Endothelial cell of umbilical vein (primary cell): ENCODE measurements around the gene KAZALD1. TPM values are rescaled to one million over a fixed set of nuclear protein-coding genes. Genes with fewer than 3 reads are reported as not detected.

Experiments used
- BruUV-seq: library from RNA; stranded (reverse); fragments of 400-500 nt; replicated peaks from 2 replicates; lab custom pipeline; 2021; lab: Mats Ljungman, UMichigan
- CTCF ChIA-PET: fragments of 300-600, 350-600 bp; sonication (Branson Sonifier 250); formaldehyde crosslinking; loops from one replicate; lab custom pipeline; 2021; ENCODE audit warnings: antibody characterized with exemption, inconsistent platforms; lab: Charles Lee
- POLR2A ChIA-PET: fragments of 300-600, 350-600 bp; sonication (Branson Sonifier 250); formaldehyde crosslinking; loops from one replicate; lab custom pipeline; 2021; ENCODE audit warnings: antibody characterized with exemption, inconsistent platforms; lab: Charles Lee
- DNase-seq: peaks from one replicate; pipeline ENCODE4 v3.0.0-alpha.2; 2011; ENCODE audit warnings: low read depth, low spot score
- FAIRE-seq: peaks from 2 replicates; lab custom pipeline; 2011; peaks lifted over from hg19 to GRCh38; lab: Jason Lieb, UNC
- H2AFZ ChIP-seq: 2 replicates; pipeline ENCODE4 v1.6.0; 2012; ENCODE audit warnings: low read depth, low read length, control low read depth, inconsistent platforms
- H3K27ac ChIP-seq: 2 replicates; pipeline ENCODE4 v1.5.1; 2011; ENCODE audit warnings: low read depth, mild to moderate bottlenecking, control low read depth, low read length, moderate library complexity; ENCODE audit not compliant: insufficient read depth
- H3K27me3 ChIP-seq, 2 experiments: 2 replicates each; pipeline versions ENCODE4 v1.6.0 to v1.6.1; 2011; ENCODE audit warnings: low read length in 2 of 2, mixed read lengths in 1 of 2; ENCODE audit not compliant: control insufficient read depth in 2 of 2, insufficient read depth in 2 of 2
- H3K36me3 ChIP-seq, 2 experiments: 2 replicates in 1 of 2; 3 replicates in 1 of 2; pipeline ENCODE4 v1.5.1; 2011; ENCODE audit warnings: low read length in 2 of 2, mild to moderate bottlenecking in 1 of 2, moderate library complexity in 1 of 2; ENCODE audit not compliant: control insufficient read depth in 2 of 2, insufficient read depth in 2 of 2; ENCODE audit errors: extremely low read depth in 1 of 2
- H3K4me1 ChIP-seq: 3 replicates; pipeline ENCODE4 v1.5.1; 2011; ENCODE audit warnings: mild to moderate bottlenecking, low read length; ENCODE audit not compliant: control insufficient read depth, insufficient read depth; ENCODE audit errors: extremely low read depth
- H3K4me2 ChIP-seq: 2 replicates; pipeline ENCODE4 v1.6.1; 2011; ENCODE audit warnings: low read length, control low read depth, mixed read lengths; ENCODE audit not compliant: insufficient read depth
- H3K4me3 ChIP-seq, 3 experiments: fragments of 200-600 bp in 1 of 3; sonication (generic), shearing (Covaris generic) in 1 of 3; replicated peaks in 1 of 3; 2 replicates each; pipeline ENCODE4 v1.5.1; 2011 to 2016; ENCODE audit warnings: control low read depth in 3 of 3, low read length in 3 of 3, mild to moderate bottlenecking in 2 of 3, inconsistent platforms in 1 of 3, low read depth in 1 of 3, moderate library complexity in 1 of 3; ENCODE audit not compliant: insufficient read depth in 1 of 3
- H3K79me2 ChIP-seq: 2 replicates; pipeline ENCODE4 v1.6.0; 2012; ENCODE audit warnings: low read length, inconsistent platforms; ENCODE audit not compliant: control insufficient read depth, insufficient read depth
- H3K9ac ChIP-seq: replicated peaks from 2 replicates; pipeline ENCODE3; 2011; ENCODE audit warnings: low read length, control low read depth; ENCODE audit not compliant: insufficient read depth; ENCODE audit errors: extremely low read depth
- H3K9me1 ChIP-seq: replicated peaks from 3 replicates; pipeline ENCODE4 v1.6.0; 2011; ENCODE audit warnings: mild to moderate bottlenecking, low read length; ENCODE audit not compliant: control insufficient read depth, insufficient read depth; ENCODE audit errors: extremely low read depth
- H3K9me3 ChIP-seq: replicated peaks from 2 replicates; pipeline ENCODE4 v1.5.1; 2012; ENCODE audit warnings: low read length, inconsistent platforms; ENCODE audit not compliant: control insufficient read depth, insufficient read depth
- H4K20me1 ChIP-seq: replicated peaks from 2 replicates; pipeline ENCODE3; 2011; ENCODE audit warnings: mild to moderate bottlenecking, low read length; ENCODE audit not compliant: control insufficient read depth, insufficient read depth; ENCODE audit errors: extremely low read depth
- EZH2 ChIP-seq: IDR thresholded peaks from 2 replicates; pipeline ENCODE4 v1.6.1; 2012; ENCODE audit warnings: borderline replicate concordance, low read depth, mild to moderate bottlenecking, moderate library complexity, low read length, inconsistent platforms; ENCODE audit not compliant: severe bottlenecking
- FOS ChIP-seq: IDR thresholded peaks from 2 replicates; pipeline ENCODE4 v1.6.1; 2011; ENCODE audit warnings: mild to moderate bottlenecking, low read length, moderate library complexity, borderline replicate concordance; ENCODE audit not compliant: insufficient read depth
- GATA2 ChIP-seq: IDR thresholded peaks from 2 replicates; pipeline ENCODE4 v1.7.0; 2011; ENCODE audit warnings: low read depth, mild to moderate bottlenecking, moderate library complexity, mixed read lengths, low read length; ENCODE audit not compliant: insufficient read length, insufficient read depth
- JUN ChIP-seq: IDR thresholded peaks from 2 replicates; pipeline ENCODE4 v1.6.1; 2011; ENCODE audit warnings: borderline replicate concordance, low read depth; ENCODE audit not compliant: insufficient read length, insufficient read depth
- MYC ChIP-seq: IDR thresholded peaks from one replicate; pipeline ENCODE4 v1.6.1; 2011; ENCODE audit warnings: mild to moderate bottlenecking, low read depth, low read length
- POLR2A ChIP-seq: IDR thresholded peaks from 2 replicates; pipeline ENCODE4 v1.6.1; 2012; ENCODE audit warnings: low read depth, mild to moderate bottlenecking, control low read depth, low read length
- POLR2AphosphoS5 ChIP-seq: IDR thresholded peaks from 2 replicates; pipeline ENCODE4 v1.6.1; 2012; ENCODE audit warnings: low read depth, mild to moderate bottlenecking, control low read depth, low read length, moderate library complexity; ENCODE audit not compliant: insufficient read depth
- dilution Hi-C: fragments of 300-500 bp; cut with MboI; formaldehyde crosslinking; loops from one replicate; pipeline ENCODE4 v1.15.0; 2019; ENCODE audit warnings: low sequenced_read_pairs; ENCODE audit not compliant: extremely low pct_ligation_motif_present
- intact Hi-C: fragments of 100-400 bp; cut with micrococcal nuclease; formaldehyde crosslinking; loops from one replicate; pipeline ENCODE4 v1.10.0; 2022
- polyA plus RNA-seq, 4 experiments: library from polyadenylated mRNA; depleted of rRNA in 3 of 4; stranded (reverse) in 3 of 4; unstranded in 1 of 4; fragments of >200 nt; gene quantifications; 2 replicates each; pipeline versions ENCODE4 v1.2.1 to v1.2.3, GENCODE V29; 2011 to 2012; ENCODE audit warnings: missing spikeins in 1 of 4
- total RNA-seq: library from RNA; stranded (reverse); gene quantifications from 2 replicates; pipeline ENCODE4 v1.2.3, GENCODE V29; 2021
- TF ChIP-seq, protein P1 (sequence below), 2 donors: IDR thresholded peaks; 1 replicate in 1 of 2; 2 replicates in 1 of 2; pipeline ENCODE4 v1.5.1; 2011; ENCODE audit warnings: low read length in 2 of 2, mild to moderate bottlenecking in 2 of 2, moderate library complexity in 2 of 2, control low read depth in 1 of 2, inconsistent platforms in 1 of 2, low read depth in 1 of 2; ENCODE audit not compliant: insufficient read depth in 1 of 2; ENCODE audit errors: extremely low read depth in 1 of 2
- TF ChIP-seq, protein P2 (sequence below): IDR thresholded peaks from 2 replicates; pipeline ENCODE4 v1.6.1; 2011; ENCODE audit not compliant: insufficient read depth, insufficient read length

Gene KAZALD1
- total and polyA plus RNA-seq, 2 donors (not counting 3 experiments of a cell fraction or from before 2014, with no cell fraction given) = 3.0 to 3.3 TPM

DNA sequence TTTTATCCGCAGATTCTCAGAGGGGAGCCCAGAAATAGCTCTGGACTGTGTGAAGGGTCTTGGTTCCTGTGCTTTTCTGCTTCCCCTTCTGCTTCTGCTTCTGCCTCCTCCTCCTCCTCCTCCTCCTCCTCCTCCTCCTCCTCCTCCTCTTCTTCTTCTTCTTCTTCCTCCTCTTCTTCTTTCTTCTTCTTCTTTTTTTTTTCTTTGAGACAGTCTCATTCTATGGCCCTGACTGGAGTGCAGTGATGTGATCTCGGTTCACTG lies 42.4 kb upstream of the KAZALD1 start:
- Histone ChIP-seq H3K9me3 (no peaks in the 10 kb centered on the region), H3K4me1 (no peaks in the 10 kb centered on the region), H3K27ac (no peak overlapping the region), H3K36me3 (no peaks in the 10 kb centered on the region), H3K27me3 (no peaks in the 10 kb centered on the region), H3K79me2 (no peaks in the 10 kb centered on the region), H2AFZ (no peak overlapping the region), H3K4me2 (no peak overlapping the region), H4K20me1 (no peaks in the 10 kb centered on the region), H3K9me1 (no peaks in the 10 kb centered on the region), H3K4me3 (no peak overlapping the region), H3K9ac (no peak overlapping the region)
- ChIA-PET CTCF (interaction anchor here (0.6 to 7.3 kb wide), 21 partner anchors 11 to 457 kb away, joined by 3 to 254 read pairs (median 5); partner anchors contain the start of genes KAZALD1, LZTS2, MRPL43 and PDZD7), POLR2A (no interaction called here)
- FAIRE-seq = no peak
- no peak for TF ChIP-seq GATA2
- TF ChIP-seq JUN = no peak
- no peak for TF ChIP-seq FOS
- TF ChIP-seq MYC = no peak
- TF ChIP-seq POLR2A = no peak
- no peak for TF ChIP-seq POLR2AphosphoS5
- TF ChIP-seq, protein P1, sequence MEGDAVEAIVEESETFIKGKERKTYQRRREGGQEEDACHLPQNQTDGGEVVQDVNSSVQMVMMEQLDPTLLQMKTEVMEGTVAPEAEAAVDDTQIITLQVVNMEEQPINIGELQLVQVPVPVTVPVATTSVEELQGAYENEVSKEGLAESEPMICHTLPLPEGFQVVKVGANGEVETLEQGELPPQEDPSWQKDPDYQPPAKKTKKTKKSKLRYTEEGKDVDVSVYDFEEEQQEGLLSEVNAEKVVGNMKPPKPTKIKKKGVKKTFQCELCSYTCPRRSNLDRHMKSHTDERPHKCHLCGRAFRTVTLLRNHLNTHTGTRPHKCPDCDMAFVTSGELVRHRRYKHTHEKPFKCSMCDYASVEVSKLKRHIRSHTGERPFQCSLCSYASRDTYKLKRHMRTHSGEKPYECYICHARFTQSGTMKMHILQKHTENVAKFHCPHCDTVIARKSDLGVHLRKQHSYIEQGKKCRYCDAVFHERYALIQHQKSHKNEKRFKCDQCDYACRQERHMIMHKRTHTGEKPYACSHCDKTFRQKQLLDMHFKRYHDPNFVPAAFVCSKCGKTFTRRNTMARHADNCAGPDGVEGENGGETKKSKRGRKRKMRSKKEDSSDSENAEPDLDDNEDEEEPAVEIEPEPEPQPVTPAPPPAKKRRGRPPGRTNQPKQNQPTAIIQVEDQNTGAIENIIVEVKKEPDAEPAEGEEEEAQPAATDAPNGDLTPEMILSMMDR (IDR thresholded peaks at IDR 0.05; ENCODE audit: extremely low read depth in 1 of 2, insufficient read depth in 1 of 2, low read depth in 1 of 2, low read length in 2 of 2) = no peak
- TF ChIP-seq, protein P2, sequence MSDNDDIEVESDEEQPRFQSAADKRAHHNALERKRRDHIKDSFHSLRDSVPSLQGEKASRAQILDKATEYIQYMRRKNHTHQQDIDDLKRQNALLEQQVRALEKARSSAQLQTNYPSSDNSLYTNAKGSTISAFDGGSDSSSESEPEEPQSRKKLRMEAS = no peak
- TF ChIP-seq EZH2 = no peak
- DNase-seq = no peak
- no TSS peak for BruUV-seq
- intact Hi-C loops = loop anchor here (1.0 to 10.0 kb wide), 3 partner anchors 13 to 105 kb away; partner anchors contain the start of gene SLF2
- dilution Hi-C loops = no loop called here
